PC-3 (cell line): ENCODE measurements around the gene CREG2. TPM values are rescaled to one million over a fixed set of nuclear protein-coding genes. Genes with fewer than 3 reads are reported as not detected.

Experiments used
- ATAC-seq: fragments of 200-7000 bp; cut with Tn5 transposase; 2 replicates; pipeline ENCODE4 v1.9.1; 2020; ENCODE audit warnings: mild to moderate bottlenecking, moderate library complexity
- BruUV-seq: library from RNA; stranded (reverse); fragments of 400-500 nt; replicated peaks from 2 replicates; lab custom pipeline; 2021; lab: Mats Ljungman, UMichigan
- CTCF ChIA-PET: fragments of 300-600 bp; sonication (Branson Sonifier 250); formaldehyde crosslinking; loops from one replicate; lab custom pipeline; 2022; ENCODE audit warnings: antibody characterized with exemption; lab: Charles Lee
- POLR2A ChIA-PET: fragments of 300-600 bp; sonication (Branson Sonifier 250); formaldehyde crosslinking; loops from one replicate; lab custom pipeline; 2022; ENCODE audit warnings: antibody characterized with exemption; ENCODE audit not compliant: unreplicated experiment; lab: Charles Lee
- DNase-seq: peaks from one replicate; pipeline ENCODE4 v3.0.0-alpha.2; 2015
- H2AFZ ChIP-seq: fragments of 300-600 bp; sonication (generic); 2 replicates; pipeline ENCODE4 v1.6.0; 2016; ENCODE audit warnings: antibody characterized with exemption, low read length
- H3F3A ChIP-seq: fragments of 300-600 bp; sonication (generic); one replicate; pipeline ENCODE4 v1.6.0; 2017; ENCODE audit warnings: antibody characterized with exemption, low read length, control low read depth, mild to moderate bottlenecking; ENCODE audit not compliant: unreplicated experiment
- H3K27ac ChIP-seq: fragments of 300-600 bp; sonication (generic); 2 replicates; pipeline ENCODE4 v1.5.1; 2016; ENCODE audit warnings: mild to moderate bottlenecking, low read length
- H3K27me3 ChIP-seq: fragments of 300-600 bp; sonication (generic); 2 replicates; pipeline ENCODE4 v1.6.1; 2016; ENCODE audit warnings: low read length, mixed read lengths
- H3K36me3 ChIP-seq: fragments of 300-600 bp; sonication (generic); 2 replicates; pipeline ENCODE4 v1.6.1; 2016; ENCODE audit warnings: low read depth, mixed run types, low read length, mixed read lengths
- H3K4me1 ChIP-seq: fragments of 300-600 bp; sonication (generic); 2 replicates; pipeline ENCODE4 v1.5.1; 2016; ENCODE audit warnings: low read length; ENCODE audit not compliant: insufficient read depth
- H3K4me2 ChIP-seq: fragments of 300-600 bp; sonication (generic); 2 replicates; pipeline ENCODE4 v1.6.0; 2016; ENCODE audit warnings: low read length
- H3K4me3 ChIP-seq: fragments of 300-600 bp; sonication (generic); 2 replicates; pipeline ENCODE4 v1.5.1; 2016; ENCODE audit warnings: mild to moderate bottlenecking, low read length, mixed read lengths
- H3K79me2 ChIP-seq: fragments of 300-600 bp; sonication (generic); 2 replicates; pipeline ENCODE4 v1.6.1; 2017; ENCODE audit warnings: low read length, mixed read lengths
- H3K9ac ChIP-seq: fragments of 300-600 bp; sonication (generic); 2 replicates; pipeline ENCODE4 v1.6.0; 2016; ENCODE audit warnings: mild to moderate bottlenecking, low read length
- H3K9me2 ChIP-seq: fragments of 300-600 bp; sonication (generic); replicated peaks from 2 replicates; pipeline ENCODE4 v1.6.1; 2016; ENCODE audit warnings: mixed run types, low read length, mixed read lengths
- H3K9me3 ChIP-seq: fragments of 300-600 bp; sonication (generic); 2 replicates; pipeline ENCODE4 v1.6.1; 2016; ENCODE audit warnings: low read length, mixed read lengths
- H4K20me1 ChIP-seq: fragments of 300-600 bp; sonication (generic); 2 replicates; pipeline ENCODE4 v1.6.1; 2016; ENCODE audit warnings: low read length, mixed read lengths
- EZH2 ChIP-seq: fragments of 300-600 bp; sonication (generic); IDR thresholded peaks from one replicate; pipeline ENCODE4 v1.6.1; 2017; ENCODE audit warnings: antibody characterized with exemption, mild to moderate bottlenecking, low read length; ENCODE audit not compliant: unreplicated experiment
- EZH2phosphoT487 ChIP-seq: fragments of 300-600 bp; sonication (generic); IDR thresholded peaks from 2 replicates; pipeline ENCODE4 v1.6.1; 2018; ENCODE audit warnings: mild to moderate bottlenecking, antibody characterized with exemption, low read length, borderline replicate concordance
- intact Hi-C: fragments of 100-400 bp; cut with micrococcal nuclease; formaldehyde crosslinking; loops from 2 replicates; pipeline ENCODE4 v1.9.0; 2023
- total RNA-seq: library from RNA; depleted of rRNA; stranded (reverse); fragments of >200 nt; gene quantifications from 2 replicates; pipeline ENCODE4 v1.2.3, GENCODE V29; 2014
- TF ChIP-seq, protein P1 (sequence below): fragments of 300-600 bp; sonication (generic); conservative IDR thresholded peaks from 2 replicates; pipeline ENCODE4 v1.5.1; 2017; ENCODE audit warnings: antibody characterized with exemption, low read depth, mild to moderate bottlenecking, low read length

Gene CREG2
- total RNA-seq, 1 experiment from 2014 or later = 40.0 TPM

DNA sequence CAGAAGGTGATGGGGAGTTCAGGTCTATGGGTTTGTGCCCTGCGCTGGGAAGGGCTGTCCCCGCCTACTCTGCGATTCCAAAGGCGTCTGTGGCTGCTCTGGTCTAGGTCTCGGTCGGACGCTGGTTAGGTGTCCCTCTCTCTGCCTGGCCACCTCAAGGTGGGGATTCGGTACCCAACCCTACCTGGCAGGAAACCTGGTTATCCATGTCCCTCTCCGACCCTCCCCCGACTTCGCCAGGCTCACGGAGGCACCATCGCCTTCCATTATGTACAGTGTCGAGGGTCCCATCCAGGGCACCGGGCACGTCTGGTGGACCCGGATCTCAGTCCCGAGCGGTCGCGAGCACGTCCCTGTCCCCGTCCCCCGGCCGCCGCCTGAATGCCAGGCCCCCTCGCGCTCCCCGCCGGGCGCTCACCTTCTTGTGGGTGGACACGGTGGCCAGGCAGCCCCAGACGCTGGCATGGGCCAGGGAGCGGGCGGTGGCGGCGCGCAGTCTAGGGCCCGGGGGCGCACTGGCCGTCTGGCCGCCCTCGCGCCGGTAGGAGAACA lies 628 bp downstream of the CREG2 start:
- Histone ChIP-seq H3K27me3 (no peaks in the 10 kb centered on the region), H3K27ac (peak overlapping the region; percentile 98), H3K36me3 (peaks cover 9% of the 10 kb centered on the region; the same call in 1 of the 2 replicates), H4K20me1 (no peaks in the 10 kb centered on the region), H3K9me3 (no peaks in the 10 kb centered on the region), H2AFZ (peak overlapping the region; percentile 75), H3K4me1 (peaks cover 40% of the 10 kb centered on the region), H3K79me2 (peaks cover 47% of the 10 kb centered on the region), H3K9me2 (no peaks in the 10 kb centered on the region), H3K4me2 (peak overlapping the region; percentile 90), H3K4me3 (peak overlapping the region; percentile 90), H3F3A (peaks cover 3% of the 10 kb centered on the region), H3K9ac (peak overlapping the region; percentile 81)
- DNase-seq (no peak), ATAC-seq (peak; percentile 35)
- TF ChIP-seq EZH2phosphoT487 = no peak
- TF ChIP-seq EZH2 = no peak
- TF ChIP-seq, protein P1, sequence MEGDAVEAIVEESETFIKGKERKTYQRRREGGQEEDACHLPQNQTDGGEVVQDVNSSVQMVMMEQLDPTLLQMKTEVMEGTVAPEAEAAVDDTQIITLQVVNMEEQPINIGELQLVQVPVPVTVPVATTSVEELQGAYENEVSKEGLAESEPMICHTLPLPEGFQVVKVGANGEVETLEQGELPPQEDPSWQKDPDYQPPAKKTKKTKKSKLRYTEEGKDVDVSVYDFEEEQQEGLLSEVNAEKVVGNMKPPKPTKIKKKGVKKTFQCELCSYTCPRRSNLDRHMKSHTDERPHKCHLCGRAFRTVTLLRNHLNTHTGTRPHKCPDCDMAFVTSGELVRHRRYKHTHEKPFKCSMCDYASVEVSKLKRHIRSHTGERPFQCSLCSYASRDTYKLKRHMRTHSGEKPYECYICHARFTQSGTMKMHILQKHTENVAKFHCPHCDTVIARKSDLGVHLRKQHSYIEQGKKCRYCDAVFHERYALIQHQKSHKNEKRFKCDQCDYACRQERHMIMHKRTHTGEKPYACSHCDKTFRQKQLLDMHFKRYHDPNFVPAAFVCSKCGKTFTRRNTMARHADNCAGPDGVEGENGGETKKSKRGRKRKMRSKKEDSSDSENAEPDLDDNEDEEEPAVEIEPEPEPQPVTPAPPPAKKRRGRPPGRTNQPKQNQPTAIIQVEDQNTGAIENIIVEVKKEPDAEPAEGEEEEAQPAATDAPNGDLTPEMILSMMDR = no peak
- ChIA-PET CTCF (interaction anchor here (0.5 to 3.1 kb wide), 6 partner anchors 10 to 83 kb away, joined by 7 to 31 read pairs (median 16); no protein-coding TSS in a partner anchor), POLR2A (interaction anchor here (0.5 kb wide), 1 partner anchor 13 kb away, joined by 3 read pairs; no protein-coding TSS in a partner anchor)
- BruUV-seq = no TSS peak
- intact Hi-C loops = loop anchor here (5.0 to 10.0 kb wide), 2 partner anchors 112 to 311 kb away; partner anchors contain the start of gene MAP4K4

DNA sequence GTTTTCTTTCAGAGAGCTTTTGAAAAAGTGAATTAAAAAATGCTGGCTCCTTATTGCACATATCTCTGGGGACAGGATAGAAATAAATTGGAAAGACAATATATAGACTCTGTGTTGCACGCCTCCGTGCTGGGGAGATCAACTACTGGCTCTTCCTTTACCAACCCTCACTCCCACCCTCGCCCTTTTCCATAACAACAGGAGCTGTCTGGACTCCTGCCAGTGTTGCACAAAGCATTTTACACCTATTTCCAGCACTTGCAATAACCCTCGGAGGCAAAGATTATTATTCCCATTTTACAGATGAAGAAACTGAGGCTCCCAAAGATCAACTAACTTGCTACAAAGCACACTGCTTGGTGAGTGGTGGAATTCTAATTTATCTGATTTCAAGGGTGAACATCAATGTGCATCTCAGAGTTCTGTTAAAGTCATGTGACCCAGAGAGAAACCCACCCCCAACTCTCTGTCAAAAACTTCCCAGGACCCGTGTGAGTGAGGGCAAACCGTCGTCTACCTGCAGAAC lies 4.2 kb downstream of the CREG2 start:
- no peak overlapping the region for H3K27ac ChIP-seq
- H2AFZ ChIP-seq = no peak overlapping the region
- BruUV-seq = TSS peak; percentile 5
- H4K20me1 ChIP-seq = no peaks in the 10 kb centered on the region
- intact Hi-C loops = loop anchor here (10.0 kb wide), 1 partner anchor 108 kb away; no protein-coding TSS in a partner anchor
- H3F3A ChIP-seq = no peaks in the 10 kb centered on the region
- no peaks in the 10 kb centered on the region for H3K27me3 ChIP-seq
- ChIA-PET CTCF (no interaction called here), POLR2A (no interaction called here)
- no peak overlapping the region for H3K4me3 ChIP-seq
- no peak for DNase-seq
- peaks cover 16% of the 10 kb centered on the region for H3K4me1 ChIP-seq
- peaks cover 15% of the 10 kb centered on the region for H3K36me3 ChIP-seq
- no peak overlapping the region for H3K4me2 ChIP-seq
- TF ChIP-seq, protein P1 = no peak
- no peak for TF ChIP-seq EZH2
- ATAC-seq = no peak
- no peak overlapping the region for H3K9ac ChIP-seq
- H3K79me2 ChIP-seq = peaks cover 47% of the 10 kb centered on the region
- H3K9me2 ChIP-seq = no peaks in the 10 kb centered on the region
- H3K9me3 ChIP-seq = no peaks in the 10 kb centered on the region

DNA sequence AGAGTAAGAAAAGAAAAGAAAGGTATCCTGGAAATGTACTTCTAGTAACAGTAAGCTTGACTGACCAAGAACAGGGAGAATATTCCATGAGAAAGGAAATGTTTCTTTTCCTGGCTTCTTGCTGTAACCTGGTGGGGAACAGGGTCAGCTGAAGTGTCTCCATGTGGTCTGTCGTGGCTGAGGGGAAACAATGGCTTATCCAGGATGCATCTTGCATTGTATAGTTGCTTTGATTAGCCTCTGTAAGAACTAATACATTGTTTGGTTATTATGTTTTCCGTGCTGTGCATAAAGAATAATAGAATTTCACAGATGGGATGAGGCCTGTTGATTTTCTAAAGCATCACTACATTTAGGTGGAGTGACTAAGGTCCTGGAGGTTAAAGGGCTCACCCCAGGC lies 4.9 kb downstream of the CREG2 start:
- ChIA-PET POLR2A (no interaction called here), CTCF (no interaction called here)
- Histone ChIP-seq H3K36me3 (peaks cover 15% of the 10 kb centered on the region), H4K20me1 (no peaks in the 10 kb centered on the region), H3K4me1 (peaks cover 10% of the 10 kb centered on the region; the same call in 1 of the 2 replicates), H3K4me2 (no peak overlapping the region), H3K27me3 (no peaks in the 10 kb centered on the region), H3K9ac (no peak overlapping the region), H3K9me2 (no peaks in the 10 kb centered on the region), H3K79me2 (peaks cover 42% of the 10 kb centered on the region), H3K27ac (no peak overlapping the region), H3K4me3 (no peak overlapping the region), H2AFZ (no peak overlapping the region), H3K9me3 (no peaks in the 10 kb centered on the region), H3F3A (no peaks in the 10 kb centered on the region)
- DNase-seq (no peak), ATAC-seq (no peak)
- intact Hi-C loops = loop anchor here (10.0 kb wide), 1 partner anchor 108 kb away; no protein-coding TSS in a partner anchor
- no peak for TF ChIP-seq EZH2phosphoT487
- no peak for TF ChIP-seq EZH2
- TF ChIP-seq, protein P1 = no peak
- no TSS peak for BruUV-seq
